Natural killer cell (primary cell): ENCODE results near the gene ZNF830. TPM values are rescaled to one million over a fixed set of nuclear protein-coding genes. Genes with fewer than 3 reads are reported as not detected.
"Not testable (repeated sequence)": the region's sequence is repeated elsewhere in the genome, so short reads cannot be mapped to it uniquely, and the experiment has no call there.

Source experiments
- ATAC-seq, 3 donors: fragments of 150-1000 bp in 2 of 3; fragments of 200-7000 bp in 1 of 3; cut with Tn5 transposase; 1 replicate in 1 of 3; 2 replicates in 2 of 3; pipeline ENCODE4 v1.10.0; 2021; ENCODE audit warnings: mild to moderate bottlenecking in 2 of 3, moderate library complexity in 2 of 3
- DNase-seq, 2 donors: peaks; one replicate each; pipeline versions ENCODE4 v3.0.0 to v3.0.0-alpha.2; 2013 to 2021; ENCODE audit warnings: mixed read lengths in 1 of 2
- H3K27ac ChIP-seq: one replicate; pipeline ENCODE4 v1.5.1; 2013; ENCODE audit warnings: mild to moderate bottlenecking, low read length
- H3K27me3 ChIP-seq: one replicate; pipeline ENCODE4 v1.6.1; 2013; ENCODE audit warnings: low read length; ENCODE audit not compliant: control insufficient read depth, insufficient read depth
- H3K36me3 ChIP-seq: one replicate; pipeline ENCODE4 v1.6.1; 2013; ENCODE audit warnings: low read length; ENCODE audit not compliant: control insufficient read depth, insufficient read depth
- H3K4me1 ChIP-seq: one replicate; pipeline ENCODE4 v1.6.1; 2013; ENCODE audit warnings: low read length; ENCODE audit not compliant: control insufficient read depth, insufficient read depth
- H3K4me3 ChIP-seq: one replicate; pipeline ENCODE4 v1.5.1; 2013; ENCODE audit warnings: low read length
- H3K9me3 ChIP-seq: one replicate; pipeline ENCODE4 v1.6.1; 2013; ENCODE audit warnings: low read length; ENCODE audit not compliant: control insufficient read depth, insufficient read depth
- H3K27ac Mint-ChIP-seq, 2 donors: one replicate each; pipeline ENCODE4 v1.8.0; 2022; ENCODE audit warnings: mild to moderate bottlenecking in 2 of 2, mixed read lengths in 2 of 2, moderate library complexity in 1 of 2
- H3K27me3 Mint-ChIP-seq, 2 donors: one replicate each; pipeline ENCODE4 v1.8.0; 2022; ENCODE audit warnings: low read depth in 2 of 2, mixed read lengths in 2 of 2
- H3K36me3 Mint-ChIP-seq: one replicate; pipeline ENCODE4 v1.8.0; 2022; ENCODE audit warnings: mixed read lengths
- H3K4me1 Mint-ChIP-seq, 2 donors: one replicate each; pipeline ENCODE4 v1.8.0; 2022; ENCODE audit warnings: mixed read lengths in 2 of 2
- H3K4me3 Mint-ChIP-seq: one replicate; pipeline ENCODE4 v1.8.0; 2022; ENCODE audit warnings: mild to moderate bottlenecking, moderate library complexity, mixed read lengths
- H3K9me3 Mint-ChIP-seq, 2 donors: one replicate each; pipeline ENCODE4 v1.8.0; 2022; ENCODE audit warnings: mixed read lengths in 2 of 2
- CTCF ChIP-seq: fragments of 200-600 bp; IDR thresholded peaks from one replicate; pipeline ENCODE4 v1.8.0; 2022; ENCODE audit warnings: antibody characterized with exemption
- WGBS: methylation state at CpG from one replicate; pipeline ENCODE4 v1.1.7; 2013; ENCODE audit warnings: missing lambda C conversion rate; ENCODE audit not compliant: insufficient coverage; 5-methylcytosine and 5-hydroxymethylcytosine counted together
- intact Hi-C: fragments of 100-400 bp; cut with micrococcal nuclease; formaldehyde crosslinking; loops from one replicate; pipeline ENCODE4 v1.14.2; 2022
- total RNA-seq, 4 donors: library from RNA; stranded (reverse); fragments of 120-200 nt in 1 of 4; gene quantifications; one replicate each; pipeline versions ENCODE4 v1.2.3 to v1.2.4, GENCODE V29; 2013 to 2022

ZNF830 gene
- total RNA-seq, 3 donors from 2014 or later (not counting 1 experiment from before 2014, with no cell fraction given), result 33.2 to 44.4 (median 34.3) TPM

GRCh38 chr17:34998205-34998604, 36.9 kb downstream of the ZNF830 start:
- Mint-ChIP-seq H3K4me1 (peaks cover 6 to 9% of the 10 kb centered on the region in 2 donors), H3K9me3 (no peaks in the 10 kb centered on the region), H3K27ac (peak overlapping the region; percentile 34 to 83), H3K4me3 (no peak overlapping the region), H3K36me3 (no peaks in the 10 kb centered on the region), H3K27me3 (no peaks in the 10 kb centered on the region)
- no peaks in the 10 kb centered on the region for H3K27me3 ChIP-seq
- H3K4me1 ChIP-seq, result peaks cover 7% of the 10 kb centered on the region
- ATAC-seq (peak; percentile 90 to 99 (median 97)), DNase-seq (peak; percentile 72 to 87)
- H3K4me3 ChIP-seq, result no peak overlapping the region
- H3K27ac ChIP-seq, result no peak overlapping the region
- 39% methylated on average over 4 of the region's 5 CpGs for WGBS
- H3K36me3 ChIP-seq, result peaks cover 44% of the 10 kb centered on the region
- no peaks in the 10 kb centered on the region for H3K9me3 ChIP-seq
- TF ChIP-seq CTCF, result peak; percentile 77
- intact Hi-C loops, result loop anchor here (1.0 kb wide), 2 partner anchors 91 to 120 kb away; no protein-coding TSS in a partner anchor

DNA sequence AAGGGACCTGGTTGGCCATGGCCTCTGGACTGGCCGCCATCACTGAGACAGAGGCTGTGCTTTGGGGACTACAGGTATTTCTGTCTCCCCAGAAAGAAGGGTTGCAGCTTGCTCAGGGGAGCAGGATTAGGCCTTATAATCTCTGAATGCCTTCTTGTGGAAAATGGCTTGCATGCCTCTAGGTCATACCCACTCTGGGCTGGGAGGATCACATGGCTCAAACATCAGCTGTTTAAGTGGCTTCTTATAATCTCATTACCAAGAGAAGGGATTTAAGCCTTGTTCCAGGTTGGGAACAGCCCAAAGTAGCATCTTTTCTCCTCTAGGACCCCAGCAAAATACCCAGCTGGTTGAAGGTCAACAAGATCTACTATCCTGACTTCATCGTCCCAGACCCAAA, 38.1 kb downstream of the ZNF830 start:
- Mint-ChIP-seq H3K27me3 (no peaks in the 10 kb centered on the region), H3K4me3 (no peak overlapping the region), H3K27ac (no peak overlapping the region), H3K4me1 (peaks cover 6% of the 10 kb centered on the region in 2 donors), H3K36me3 (no peaks in the 10 kb centered on the region), H3K9me3 (no peaks in the 10 kb centered on the region)
- Histone ChIP-seq H3K4me3 (no peak overlapping the region), H3K4me1 (peaks cover 6% of the 10 kb centered on the region), H3K27me3 (no peaks in the 10 kb centered on the region), H3K27ac (no peak overlapping the region), H3K36me3 (peaks cover 32% of the 10 kb centered on the region), H3K9me3 (no peaks in the 10 kb centered on the region)
- no peak for TF ChIP-seq CTCF
- WGBS, result 97% methylated on average over 2 of the region's 2 CpGs
- no peak for ATAC-seq
- no peak for DNase-seq
- intact Hi-C loops, result no loop called here

GRCh38 chr17:35000965-35001364, 39.6 kb downstream of the ZNF830 start:
- 97% methylated on average over 14 of the region's 14 CpGs for WGBS
- H3K4me1 Mint-ChIP-seq, ATAC-seq, H3K36me3 Mint-ChIP-seq, H3K27ac ChIP-seq, DNase-seq, H3K27me3 ChIP-seq, H3K9me3 ChIP-seq, H3K4me3 ChIP-seq, H3K27ac Mint-ChIP-seq, H3K4me3 Mint-ChIP-seq, H3K27me3 Mint-ChIP-seq, intact Hi-C loops, H3K4me1 ChIP-seq, H3K9me3 Mint-ChIP-seq: not testable (repeated sequence)
- H3K36me3 ChIP-seq, result peaks cover 25% of the 10 kb centered on the region

DNA sequence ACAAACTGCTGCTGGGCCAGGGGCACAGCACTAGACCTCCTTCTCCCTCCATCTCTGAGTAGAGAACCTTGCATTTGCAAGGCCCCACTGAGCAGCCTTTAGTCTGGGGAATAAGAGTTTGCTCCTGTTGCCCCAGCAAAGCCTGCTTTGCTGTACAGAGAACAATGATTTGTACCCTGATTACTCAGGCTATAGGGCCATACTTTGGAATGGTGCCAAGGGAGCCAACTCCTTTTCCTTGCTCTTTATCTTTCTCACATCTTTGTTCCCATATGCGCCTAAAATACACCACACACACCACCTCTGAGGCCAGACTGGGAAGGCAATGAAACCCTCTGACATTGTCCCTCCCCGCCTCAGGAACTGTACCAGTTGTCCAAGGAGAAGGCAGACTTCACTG, 40.2 kb downstream of the ZNF830 start:
- H3K4me1 Mint-ChIP-seq, result peaks cover 6% of the 10 kb centered on the region in 2 donors
- H3K4me1 ChIP-seq, result peaks cover 6% of the 10 kb centered on the region
- no peak overlapping the region for H3K4me3 ChIP-seq
- no peak for DNase-seq
- H3K9me3 ChIP-seq, result no peaks in the 10 kb centered on the region
- H3K9me3 Mint-ChIP-seq, result no peaks in the 10 kb centered on the region
- no peak overlapping the region for H3K27ac ChIP-seq
- 88% methylated on average over 2 of the region's 2 CpGs for WGBS
- peak overlapping the region; percentile 11 for H3K27ac Mint-ChIP-seq
- H3K36me3 ChIP-seq, result peaks cover 22% of the 10 kb centered on the region
- H3K36me3 Mint-ChIP-seq, result no peaks in the 10 kb centered on the region
- no peaks in the 10 kb centered on the region for H3K27me3 ChIP-seq
- intact Hi-C loops, result no loop called here
- TF ChIP-seq CTCF, result no peak
- ATAC-seq, result no peak
- no peaks in the 10 kb centered on the region for H3K27me3 Mint-ChIP-seq
- no peak overlapping the region for H3K4me3 Mint-ChIP-seq
